Thoracic aorta (tissue), 2 donors: ENCODE data around the gene BCKDHB. TPM values are rescaled to one million over a fixed set of nuclear protein-coding genes. Genes with fewer than 3 reads are reported as not detected.

ENCODE experiments used
- ATAC-seq: fragments of 150-250 bp; one replicate; pipeline ENCODE4 v1.8.0; 2017; ENCODE audit warnings: low read depth; ENCODE audit not compliant: insufficient number of reproducible peaks, low FRiP score
- DNase-seq: peaks from one replicate; pipeline ENCODE4 v3.0.0-alpha.2; 2020; ENCODE audit warnings: low spot score
- H3K27ac ChIP-seq, 2 donors: fragments of 200-600 bp; sonication (generic); 1 replicate in 1 of 2; 2 replicates in 1 of 2; pipeline ENCODE4 v1.5.1; 2016; ENCODE audit warnings: mild to moderate bottlenecking in 2 of 2, moderate library complexity in 2 of 2
- H3K27me3 ChIP-seq: fragments of 200-600 bp; sonication (generic); replicated peaks from 2 replicates; pipeline ENCODE4 v1.6.0; 2016; ENCODE audit warnings: mild to moderate bottlenecking; ENCODE audit not compliant: insufficient read depth
- H3K36me3 ChIP-seq: fragments of 200-600 bp; sonication (generic); one replicate; pipeline ENCODE4 v1.5.1; 2016
- H3K4me1 ChIP-seq, 2 donors: fragments of 200-600 bp; sonication (generic); 1 replicate in 1 of 2; 2 replicates in 1 of 2; pipeline versions ENCODE4 v1.5.1 to v1.6.0; 2016; ENCODE audit warnings: low read depth in 2 of 2, mild to moderate bottlenecking in 1 of 2; ENCODE audit not compliant: control insufficient read depth in 1 of 2
- H3K4me3 ChIP-seq: fragments of 200-600 bp; sonication (generic); 2 replicates; pipeline ENCODE4 v1.5.1; 2016; ENCODE audit warnings: mild to moderate bottlenecking
- H3K9me3 ChIP-seq: fragments of 200-600 bp; sonication (generic); 2 replicates; pipeline ENCODE4 v1.5.1; 2016
- total RNA-seq, 2 donors: library from RNA; depleted of rRNA; stranded (reverse); fragments of >200 nt; gene quantifications; one replicate each; pipeline versions ENCODE4 v1.1.0 to v1.2.3, GENCODE V29; 2016
- TF ChIP-seq, protein P1 (sequence below): fragments of 200-600 bp; sonication (generic); IDR thresholded peaks from one replicate; pipeline ENCODE4 v1.5.1; 2019; ENCODE audit warnings: antibody characterized with exemption

Gene BCKDHB
- total RNA-seq, 2 donors from 2014 or later = 14.1 to 22.1 TPM

DNA sequence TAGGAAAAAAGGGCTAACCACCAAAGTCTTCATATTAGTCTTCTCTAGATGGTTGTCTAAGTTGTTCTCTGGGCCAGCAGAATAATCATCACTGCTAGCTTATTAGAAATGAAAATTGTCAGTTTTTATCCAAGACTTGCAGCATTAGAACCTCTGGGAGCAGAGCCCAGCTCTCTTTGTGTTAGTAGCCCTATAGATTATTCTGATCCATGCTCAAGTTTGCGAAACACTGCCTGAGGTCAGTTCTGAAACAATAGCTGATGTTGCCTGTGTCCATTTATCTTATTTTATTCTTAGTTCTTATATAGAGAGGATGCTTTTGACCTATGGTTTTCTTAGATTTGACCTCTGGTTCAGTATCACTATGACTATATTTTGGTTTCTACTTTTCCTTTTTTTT lies 66.9 kb downstream of the BCKDHB start:
- Histone ChIP-seq H3K4me1 (no peaks in the 10 kb centered on the region), H3K36me3 (peaks cover 2% of the 10 kb centered on the region), H3K9me3 (no peaks in the 10 kb centered on the region), H3K27me3 (no peaks in the 10 kb centered on the region), H3K27ac (no peak overlapping the region), H3K4me3 (no peak overlapping the region)
- TF ChIP-seq, protein P1, sequence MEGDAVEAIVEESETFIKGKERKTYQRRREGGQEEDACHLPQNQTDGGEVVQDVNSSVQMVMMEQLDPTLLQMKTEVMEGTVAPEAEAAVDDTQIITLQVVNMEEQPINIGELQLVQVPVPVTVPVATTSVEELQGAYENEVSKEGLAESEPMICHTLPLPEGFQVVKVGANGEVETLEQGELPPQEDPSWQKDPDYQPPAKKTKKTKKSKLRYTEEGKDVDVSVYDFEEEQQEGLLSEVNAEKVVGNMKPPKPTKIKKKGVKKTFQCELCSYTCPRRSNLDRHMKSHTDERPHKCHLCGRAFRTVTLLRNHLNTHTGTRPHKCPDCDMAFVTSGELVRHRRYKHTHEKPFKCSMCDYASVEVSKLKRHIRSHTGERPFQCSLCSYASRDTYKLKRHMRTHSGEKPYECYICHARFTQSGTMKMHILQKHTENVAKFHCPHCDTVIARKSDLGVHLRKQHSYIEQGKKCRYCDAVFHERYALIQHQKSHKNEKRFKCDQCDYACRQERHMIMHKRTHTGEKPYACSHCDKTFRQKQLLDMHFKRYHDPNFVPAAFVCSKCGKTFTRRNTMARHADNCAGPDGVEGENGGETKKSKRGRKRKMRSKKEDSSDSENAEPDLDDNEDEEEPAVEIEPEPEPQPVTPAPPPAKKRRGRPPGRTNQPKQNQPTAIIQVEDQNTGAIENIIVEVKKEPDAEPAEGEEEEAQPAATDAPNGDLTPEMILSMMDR = no peak
- DNase-seq (no peak), ATAC-seq (no peak)

DNA sequence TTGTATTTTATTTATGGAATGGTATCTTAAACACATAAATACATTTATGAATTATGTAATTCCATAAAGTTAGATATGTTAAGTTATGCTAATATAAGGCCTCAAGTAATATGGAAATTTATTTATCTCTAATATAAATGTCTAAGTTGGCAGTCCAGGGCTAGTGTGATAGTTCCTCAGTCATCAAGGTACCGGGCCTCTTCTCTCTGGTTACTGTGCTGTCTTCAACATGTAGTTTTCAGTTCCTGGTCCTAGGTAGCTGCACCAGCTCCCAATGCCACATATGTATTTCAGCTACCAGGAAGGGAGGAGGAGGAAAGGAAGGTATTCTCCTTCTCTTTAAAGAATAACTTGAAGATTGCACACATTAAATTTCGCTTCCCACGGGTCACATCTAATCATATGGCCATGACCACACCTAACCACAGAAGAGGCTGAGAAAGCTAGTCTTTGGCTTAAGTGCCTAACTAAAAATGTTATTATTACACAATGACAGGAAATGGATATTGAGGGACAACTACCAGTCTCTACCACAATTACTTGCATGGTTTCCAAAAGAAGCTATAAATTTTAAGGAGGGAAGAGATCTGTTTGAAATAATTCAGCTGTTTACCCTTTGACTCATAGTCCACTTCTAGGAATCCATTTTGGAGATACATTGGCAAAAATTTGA lies 68.6 kb downstream of the BCKDHB start:
- Histone ChIP-seq H3K4me3 (no peak overlapping the region), H3K4me1 (no peaks in the 10 kb centered on the region), H3K27me3 (no peaks in the 10 kb centered on the region), H3K27ac (no peak overlapping the region), H3K36me3 (peaks cover 2% of the 10 kb centered on the region), H3K9me3 (no peaks in the 10 kb centered on the region)
- no peak for ATAC-seq
- no peak for DNase-seq
- TF ChIP-seq, protein P1 = no peak

DNA sequence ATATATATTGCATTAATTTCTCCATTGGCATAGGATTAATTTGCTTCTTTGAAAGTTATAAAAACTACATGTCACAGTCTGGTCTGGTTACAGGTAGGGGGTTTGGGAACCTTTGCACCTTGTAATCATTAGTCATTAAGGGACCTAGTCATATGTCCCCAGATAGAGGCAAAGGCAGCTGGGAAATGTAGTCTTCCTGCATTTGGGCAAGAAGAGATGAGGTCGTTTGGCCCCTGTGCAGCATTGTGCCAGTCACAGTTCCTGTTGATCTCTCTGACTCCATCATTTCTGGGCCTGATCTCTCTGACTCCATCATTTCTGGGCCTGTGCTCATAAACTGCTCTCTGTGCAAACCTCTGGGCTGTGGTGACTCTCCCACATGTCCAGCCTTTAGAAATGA lies 73.2 kb downstream of the BCKDHB start:
- no peaks in the 10 kb centered on the region for H3K36me3 ChIP-seq
- peaks cover 0 to 3% of the 10 kb centered on the region in 2 donors for H3K4me1 ChIP-seq
- no peak overlapping the region for H3K4me3 ChIP-seq
- TF ChIP-seq, protein P1 = no peak
- no peaks in the 10 kb centered on the region for H3K27me3 ChIP-seq
- no peak for DNase-seq
- no peaks in the 10 kb centered on the region for H3K9me3 ChIP-seq
- no peak for ATAC-seq
- no peak overlapping the region for H3K27ac ChIP-seq

DNA sequence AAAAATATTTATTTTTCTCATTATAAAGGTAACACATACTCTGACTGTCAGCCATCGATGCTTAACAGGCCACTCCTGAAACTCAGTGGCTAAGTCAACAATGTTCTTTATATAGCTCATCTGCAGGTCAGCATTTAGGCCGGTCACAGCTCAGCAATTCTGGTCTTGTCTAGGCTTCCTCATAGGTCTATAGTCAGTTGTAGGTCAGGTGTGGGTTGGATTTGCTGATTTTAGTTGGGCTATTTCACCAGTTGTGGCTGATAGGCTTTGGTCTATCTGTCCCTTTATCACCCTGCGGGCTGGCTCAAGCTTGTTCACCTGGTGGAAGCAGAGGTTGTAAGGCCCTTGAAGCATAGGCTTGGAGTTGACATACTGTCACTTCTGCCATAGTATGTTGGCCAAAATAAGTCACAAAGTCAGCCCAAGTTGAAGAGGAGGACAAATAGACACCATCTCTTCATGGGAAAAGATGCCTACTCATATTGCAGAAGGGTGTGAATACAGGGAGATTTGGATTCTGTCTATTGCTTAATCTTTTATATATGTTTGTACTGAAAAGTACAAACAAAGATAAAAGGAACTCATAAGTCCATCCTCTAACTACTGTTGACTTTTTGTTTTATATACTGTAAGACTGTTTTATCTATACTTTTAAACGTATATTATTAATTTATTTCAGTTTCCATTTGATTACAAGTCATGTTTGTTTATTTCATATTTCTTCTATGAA lies 75.0 kb downstream of the BCKDHB start:
- no peak for ATAC-seq
- Histone ChIP-seq H3K4me3 (no peak overlapping the region), H3K36me3 (no peaks in the 10 kb centered on the region), H3K27ac (no peak overlapping the region), H3K4me1 (peaks cover 0 to 3% of the 10 kb centered on the region in 2 donors), H3K9me3 (no peaks in the 10 kb centered on the region), H3K27me3 (no peaks in the 10 kb centered on the region)
- TF ChIP-seq, protein P1 = no peak
- no peak for DNase-seq

DNA sequence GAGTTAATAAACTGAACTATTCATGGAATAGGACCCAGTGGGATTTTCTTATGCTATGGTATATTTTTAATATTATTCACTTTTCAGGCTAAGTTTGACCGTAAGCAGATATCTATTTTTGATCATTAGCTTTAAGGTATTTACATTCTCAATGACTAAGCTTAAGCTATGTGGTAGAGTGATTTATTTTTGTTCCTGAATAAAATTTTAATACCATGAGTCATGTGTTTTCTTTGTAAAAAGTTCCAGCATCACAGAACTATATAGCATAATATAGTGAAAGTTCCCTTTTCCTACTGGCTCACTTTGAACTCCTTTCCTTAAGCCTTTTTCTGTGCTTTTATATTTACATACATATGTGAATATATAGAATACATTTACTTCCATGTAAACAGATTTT lies 75.8 kb downstream of the BCKDHB start:
- DNase-seq (no peak), ATAC-seq (no peak)
- TF ChIP-seq, protein P1 = no peak

More for the DNA sequence above, 75.8 kb downstream of the BCKDHB start:
- Histone ChIP-seq H3K36me3 (no peaks in the 10 kb centered on the region), H3K4me1 (peaks cover 0 to 3% of the 10 kb centered on the region in 2 donors), H3K27ac (no peak overlapping the region), H3K9me3 (no peaks in the 10 kb centered on the region), H3K4me3 (no peak overlapping the region), H3K27me3 (no peaks in the 10 kb centered on the region)
